OCI-M2 (cell line): Measurements from ENCODE around the gene ATRNL1.

Experiments used
- DNase-seq: peaks from one replicate; lab custom pipeline; 2025; ENCODE audit not compliant: unreplicated experiment; lab: John Stamatoyannopoulos, UW

Gene ATRNL1

GRCh38 chr10:115936926-115937767, 844.0 kb downstream of the ATRNL1 start:
- no peak for DNase-seq

DNA sequence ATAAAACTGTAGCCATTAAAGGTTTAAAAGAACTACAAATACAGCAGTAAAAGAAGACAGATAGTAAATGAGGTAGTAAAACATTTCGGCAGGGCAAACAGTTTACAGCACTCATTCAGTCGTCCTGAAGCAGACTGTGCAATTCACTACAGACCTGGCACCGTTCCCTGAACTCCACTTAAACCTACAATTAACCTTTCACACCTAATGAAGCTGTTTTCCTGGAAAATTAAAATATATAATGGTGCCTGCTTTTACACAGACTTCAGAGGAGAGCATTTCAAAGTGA, 844.5 kb downstream of the ATRNL1 start:
- DNase-seq = no peak

- no peak for DNase-seq
These were observed 846.1 kb downstream of the ATRNL1 start for GRCh38 chr10:115939101-115939854.

GRCh38 chr10:115941361-115941771, 848.2 kb downstream of the ATRNL1 start:
- no peak for DNase-seq

GRCh38 chr10:115942101-115942500, 848.9 kb downstream of the ATRNL1 start:
- DNase-seq = no peak

- DNase-seq = no peak
These were observed 851.4 kb downstream of the ATRNL1 start for GRCh38 chr10:115944538-115944937.

DNA sequence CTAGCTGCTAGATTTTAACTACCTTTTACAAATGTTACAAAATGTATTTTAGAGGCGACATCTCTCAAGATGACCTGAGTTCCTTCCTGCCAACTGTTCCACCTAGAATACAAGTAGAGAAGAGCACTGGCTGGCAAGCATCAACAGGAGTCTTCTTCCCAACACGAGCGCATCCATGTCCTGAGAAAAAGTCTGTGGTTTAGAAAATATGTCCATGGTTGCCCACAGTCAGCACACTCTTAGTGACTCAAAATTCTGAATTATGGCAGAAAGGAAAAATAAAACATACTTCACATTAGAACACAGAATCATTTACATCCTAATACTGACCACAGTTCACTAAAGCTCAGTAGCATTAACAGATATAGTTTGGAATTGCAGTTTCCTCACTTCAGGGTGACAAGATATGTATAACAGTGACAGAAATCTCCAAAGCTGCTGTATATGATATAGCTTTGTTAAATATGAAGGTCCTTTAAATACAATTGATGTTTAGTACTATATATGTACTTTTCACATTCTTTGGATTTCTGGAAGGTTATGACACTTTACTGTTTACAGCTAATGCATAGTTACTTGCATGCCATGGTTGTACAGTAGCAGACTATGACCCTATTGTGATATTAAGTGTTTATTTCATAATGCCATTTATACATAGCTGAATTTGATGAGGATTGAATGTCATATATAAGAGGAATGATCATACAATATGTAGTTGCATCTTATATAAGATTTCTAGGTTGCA, 852.7 kb downstream of the ATRNL1 start:
- no peak for DNase-seq

DNA sequence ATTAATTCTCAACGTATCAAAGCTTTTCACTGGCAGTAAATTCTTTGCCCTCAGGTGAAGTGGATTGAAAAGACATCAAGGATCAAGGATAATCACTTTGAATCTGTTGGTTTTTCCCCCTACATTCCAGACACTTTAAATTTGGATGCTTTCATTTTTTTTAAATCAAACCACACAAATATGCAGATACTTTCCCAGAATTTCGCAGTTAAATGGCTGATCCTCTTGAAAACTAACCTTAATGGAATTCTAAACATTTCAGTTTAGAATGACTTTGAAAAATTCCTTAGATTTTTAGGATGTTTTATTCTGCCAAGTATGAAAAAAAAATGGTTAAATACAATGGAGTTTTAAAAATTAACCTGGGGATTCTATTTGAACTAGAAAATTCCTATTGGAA, 853.9 kb downstream of the ATRNL1 start:
- DNase-seq = no peak

GRCh38 chr10:115948465-115948864, 855.3 kb downstream of the ATRNL1 start:
- DNase-seq = no peak

- no peak for DNase-seq
These were observed 856.2 kb downstream of the ATRNL1 start for GRCh38 chr10:115949282-115949844.

DNA sequence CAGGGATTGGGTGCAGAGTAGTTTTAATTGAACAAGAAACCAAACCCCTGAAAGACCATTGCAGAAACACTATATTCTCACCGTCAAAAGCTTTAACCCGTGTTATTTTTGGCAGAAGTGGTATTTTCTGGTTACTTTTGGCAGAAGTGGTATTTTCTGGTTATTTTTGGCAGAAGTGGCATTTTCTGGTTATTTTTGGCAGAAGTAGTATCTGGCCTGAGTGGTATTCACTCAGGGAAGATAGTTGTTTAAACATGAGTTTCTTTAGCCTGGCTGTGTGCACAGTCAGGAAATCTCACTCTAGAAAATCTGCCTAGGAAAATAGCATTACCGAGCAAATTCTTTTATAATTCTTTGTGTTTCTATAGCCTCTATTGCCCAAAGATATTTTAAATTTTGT, 857.2 kb downstream of the ATRNL1 start:
- DNase-seq = no peak

GRCh38 chr10:115951242-115951641, 858.1 kb downstream of the ATRNL1 start:
- no peak for DNase-seq

DNA sequence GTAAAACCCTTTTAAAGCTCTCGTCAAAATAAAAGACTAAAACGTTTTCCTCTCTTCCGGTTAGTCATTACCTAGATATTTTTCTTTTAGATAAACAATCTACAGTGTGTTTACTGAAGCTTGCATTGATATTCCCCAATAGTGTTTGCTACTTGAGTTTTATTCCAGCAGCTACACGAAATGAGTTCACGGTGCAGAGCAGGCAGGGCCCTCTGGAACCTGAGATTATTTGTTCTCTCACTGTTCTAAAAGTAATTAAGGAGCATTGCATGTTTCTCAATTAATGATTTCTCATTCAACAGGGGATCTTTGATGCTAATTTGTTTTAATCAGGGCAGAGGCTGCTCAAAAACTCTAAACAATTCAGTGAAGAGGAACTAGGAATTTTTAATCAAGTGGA, 860.1 kb downstream of the ATRNL1 start:
- DNase-seq = no peak

- no peak for DNase-seq
These were observed 860.8 kb downstream of the ATRNL1 start for GRCh38 chr10:115953968-115954367.

GRCh38 chr10:115956225-115957011, 863.3 kb downstream of the ATRNL1 start:
- no peak for DNase-seq

DNA sequence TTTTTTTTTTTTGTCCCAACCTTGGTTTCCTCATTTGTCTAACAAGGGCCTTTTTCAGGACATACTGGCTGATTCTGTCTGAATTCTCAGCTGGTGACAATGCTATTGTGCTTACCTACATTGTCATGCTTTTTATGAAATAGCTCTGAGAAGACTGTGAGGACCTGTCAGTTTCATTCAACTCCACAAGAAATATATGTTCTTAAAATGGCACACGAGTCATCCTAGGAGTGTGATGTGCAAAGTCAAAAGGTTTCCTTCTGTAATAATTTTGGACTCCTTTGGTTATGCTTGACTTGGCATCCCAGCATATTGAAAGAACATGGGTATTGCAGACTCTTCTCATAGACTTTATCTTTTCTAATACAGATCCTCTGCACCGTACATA, 863.8 kb downstream of the ATRNL1 start:
- DNase-seq = no peak

DNA sequence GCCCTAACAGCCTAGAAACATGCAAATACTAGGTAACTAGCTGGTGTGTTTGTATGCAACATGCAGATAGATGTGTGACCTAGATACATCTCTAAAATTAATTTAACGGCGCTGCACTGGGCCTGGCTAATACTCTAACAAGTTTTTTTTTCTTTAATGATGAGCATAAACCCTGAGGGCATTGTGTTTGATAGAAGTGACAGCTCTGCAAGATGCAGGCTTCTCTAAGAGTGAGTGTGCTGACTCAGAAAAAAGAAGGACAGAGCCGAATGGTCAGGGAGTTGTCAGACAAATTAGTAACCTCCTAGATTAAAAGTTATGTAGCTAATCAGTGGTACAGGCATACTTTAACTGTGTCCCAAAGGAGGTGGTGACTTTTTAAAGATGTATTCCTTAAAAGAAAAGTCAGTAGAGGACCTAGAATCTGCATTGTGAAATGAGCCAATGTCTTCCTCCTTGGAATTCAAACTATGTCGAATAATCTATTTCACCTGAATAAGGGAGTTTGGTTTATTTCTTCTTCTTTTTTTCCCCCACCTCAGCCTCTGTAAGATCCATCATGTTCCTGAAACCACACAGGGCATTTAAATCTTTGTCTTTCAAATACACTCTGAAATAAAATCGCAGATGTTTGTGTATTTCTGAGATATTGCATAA, 864.7 kb downstream of the ATRNL1 start:
- no peak for DNase-seq

DNA sequence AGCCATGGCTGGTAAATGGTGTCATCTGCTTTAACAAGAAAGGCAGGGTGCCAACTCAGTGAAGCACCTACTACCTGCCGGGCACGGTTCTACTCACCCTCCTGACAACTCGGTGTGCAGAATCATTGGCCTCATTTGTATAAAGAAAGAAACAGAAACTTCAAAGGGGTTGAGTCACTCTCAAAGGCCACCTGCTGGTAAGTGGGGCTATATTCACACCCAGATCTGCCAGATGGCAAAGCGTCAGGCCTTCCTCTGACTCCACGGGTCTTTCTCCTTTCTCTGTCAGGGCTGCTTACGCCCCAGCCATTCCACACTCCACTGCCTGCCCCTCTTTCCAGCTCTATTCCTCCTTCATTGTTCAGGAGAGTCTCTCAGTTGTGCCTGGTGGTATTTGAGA, 870.7 kb downstream of the ATRNL1 start:
- DNase-seq = no peak

- no peak for DNase-seq
These were observed 871.7 kb downstream of the ATRNL1 start for GRCh38 chr10:115964827-115965226.

- no peak for DNase-seq
These were observed 872.2 kb downstream of the ATRNL1 start for GRCh38 chr10:115965376-115965775.
